T follicular helper cell (primary cell): ENCODE measurements around the gene ZDHHC7.
"Not testable (repeated sequence)": the region's sequence is repeated elsewhere in the genome, so short reads cannot be mapped to it uniquely, and the experiment has no call there.

Experiments used
- DNase-seq: peaks from one replicate; pipeline ENCODE4 v3.0.0-alpha.2; 2020; ENCODE audit warnings: low read depth

ZDHHC7 gene

DNA sequence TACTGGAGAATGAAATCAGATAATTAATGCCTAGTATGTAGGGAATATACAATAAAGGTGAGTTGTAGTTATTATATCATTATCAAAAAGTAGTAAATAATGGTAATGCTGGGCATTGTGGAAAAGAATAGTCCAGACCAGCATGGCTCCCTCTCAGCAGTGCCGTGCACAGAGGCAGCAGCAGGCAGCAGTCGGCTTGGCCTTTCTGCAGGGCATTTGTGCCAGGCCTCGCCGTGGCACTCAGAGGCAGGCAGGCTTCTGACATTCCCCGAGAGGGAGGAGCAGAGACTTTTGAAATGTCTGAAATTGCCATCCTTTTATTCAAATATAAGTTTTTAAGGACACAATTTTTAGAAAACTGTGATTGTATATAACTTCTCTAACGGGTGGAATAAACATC, 31.3 kb upstream of the ZDHHC7 start:
- no peak for DNase-seq

DNA sequence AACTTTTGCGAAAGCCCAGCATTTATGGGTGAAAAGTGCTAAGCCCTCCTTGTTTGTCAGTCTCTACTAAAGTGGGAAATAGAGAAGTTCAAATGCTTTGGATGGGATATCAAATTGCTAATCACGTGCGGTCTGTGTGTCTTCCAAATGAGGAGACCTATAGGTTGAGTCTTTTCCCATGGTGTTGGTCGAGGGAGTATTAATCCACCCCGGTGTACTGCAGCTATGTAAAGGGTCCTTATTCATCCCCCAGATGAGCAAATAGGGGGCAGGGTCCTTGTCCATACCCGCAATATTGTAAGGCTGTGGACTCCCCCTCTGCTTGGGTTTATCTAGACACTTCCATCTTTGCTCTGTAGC, 30.8 kb upstream of the ZDHHC7 start:
- no peak for DNase-seq

DNA sequence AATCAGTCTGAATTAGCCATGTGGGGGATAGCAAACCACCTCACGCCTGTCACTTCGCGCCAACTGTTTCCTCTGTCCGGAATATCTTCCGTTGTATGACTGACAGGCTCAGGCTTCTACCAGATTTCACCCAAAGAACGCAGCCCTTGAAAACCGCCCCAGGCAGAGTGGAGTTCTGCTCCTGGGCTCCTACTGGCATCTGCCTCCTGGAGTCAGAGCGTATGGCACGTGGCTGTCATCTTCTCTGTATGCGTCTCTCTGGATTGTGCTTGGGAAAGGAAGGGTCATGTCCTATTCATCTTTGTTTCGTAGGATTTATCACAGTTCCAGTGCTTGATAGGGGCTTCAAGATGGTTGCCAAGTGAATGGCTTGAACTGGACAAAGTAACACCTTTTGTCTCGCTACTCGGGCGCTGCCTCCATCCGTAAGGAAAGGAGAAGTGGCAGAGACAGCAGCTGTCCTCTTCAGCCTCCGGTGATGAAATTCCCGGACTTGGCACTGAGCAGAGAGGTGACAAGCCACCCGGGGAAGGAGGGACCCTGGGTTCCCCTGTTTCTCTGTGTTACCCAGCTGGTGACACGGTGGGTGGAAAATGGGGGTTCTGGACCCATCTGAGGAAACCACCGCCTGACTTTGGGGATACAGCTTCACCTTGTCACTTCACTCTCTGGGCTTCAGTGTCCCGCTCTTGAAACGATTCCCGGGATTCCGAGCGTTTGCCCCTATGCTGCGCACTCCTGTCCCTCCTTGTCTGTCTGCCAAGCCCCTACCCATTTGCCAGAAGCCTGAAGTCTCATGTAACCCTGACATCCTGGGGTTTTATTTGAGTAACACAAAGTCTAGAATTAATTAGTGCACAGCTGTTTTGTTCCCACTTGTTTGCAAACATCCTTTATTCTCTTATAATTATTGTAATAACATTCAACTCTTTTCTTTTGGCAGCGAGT, 30.2 kb upstream of the ZDHHC7 start:
- no peak for DNase-seq

DNA sequence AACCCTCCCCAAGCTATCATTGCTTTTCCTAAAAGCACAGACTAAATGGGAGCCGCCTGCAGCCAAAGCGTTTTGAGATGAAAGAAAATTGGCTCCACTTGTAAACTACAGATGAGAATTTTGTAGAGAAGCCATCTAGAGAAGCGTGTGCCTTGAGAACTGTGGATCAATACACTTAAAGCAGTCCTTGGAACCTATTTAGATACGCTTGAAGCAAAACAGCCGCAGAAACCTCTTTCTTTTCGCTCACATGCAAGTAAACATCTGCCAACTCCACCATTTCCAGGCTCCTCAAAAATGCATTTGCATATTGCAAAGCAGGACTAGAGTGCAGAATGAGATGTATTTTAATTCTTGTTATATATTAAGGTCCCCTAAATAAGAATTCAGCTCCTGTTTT, 29.4 kb upstream of the ZDHHC7 start:
- no peak for DNase-seq

DNA sequence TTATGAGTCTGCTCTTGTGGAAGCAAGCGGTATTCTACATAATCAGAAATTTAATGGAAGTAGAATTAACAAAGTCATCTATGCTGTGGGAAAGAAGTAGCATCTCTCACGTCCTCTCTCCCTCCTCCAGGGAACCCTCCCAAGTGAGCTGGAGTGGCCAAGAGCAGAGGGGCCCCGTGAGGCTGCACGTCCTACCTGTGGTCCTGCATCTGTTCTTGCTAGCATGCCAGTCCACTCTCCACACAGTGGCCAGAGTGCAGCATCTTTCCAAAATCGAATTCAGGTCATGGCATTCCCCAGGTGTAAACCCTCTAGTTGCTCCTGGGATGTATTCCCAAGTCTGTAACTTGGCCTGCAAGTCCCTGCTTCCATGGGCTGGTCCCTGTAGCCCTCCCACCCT, 26.4 kb upstream of the ZDHHC7 start:
- no peak for DNase-seq

DNA sequence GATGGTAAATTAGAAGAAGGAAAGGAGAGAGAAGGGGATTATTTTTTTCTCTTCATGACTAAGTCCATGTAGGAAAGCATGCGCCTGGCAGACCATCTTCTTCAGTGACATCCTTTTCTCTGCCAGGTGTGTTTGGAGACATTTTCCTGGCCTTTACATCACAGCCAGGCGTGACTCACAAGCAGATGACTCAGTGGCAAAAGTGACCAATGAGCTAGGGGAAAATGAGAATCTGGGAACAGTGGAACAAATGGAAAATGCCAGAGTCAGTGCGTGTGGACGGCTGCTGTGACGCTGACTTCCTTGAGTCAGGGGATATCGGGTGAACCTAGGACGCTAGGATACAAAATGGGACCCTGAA, 25.7 kb upstream of the ZDHHC7 start:
- no peak for DNase-seq

DNA sequence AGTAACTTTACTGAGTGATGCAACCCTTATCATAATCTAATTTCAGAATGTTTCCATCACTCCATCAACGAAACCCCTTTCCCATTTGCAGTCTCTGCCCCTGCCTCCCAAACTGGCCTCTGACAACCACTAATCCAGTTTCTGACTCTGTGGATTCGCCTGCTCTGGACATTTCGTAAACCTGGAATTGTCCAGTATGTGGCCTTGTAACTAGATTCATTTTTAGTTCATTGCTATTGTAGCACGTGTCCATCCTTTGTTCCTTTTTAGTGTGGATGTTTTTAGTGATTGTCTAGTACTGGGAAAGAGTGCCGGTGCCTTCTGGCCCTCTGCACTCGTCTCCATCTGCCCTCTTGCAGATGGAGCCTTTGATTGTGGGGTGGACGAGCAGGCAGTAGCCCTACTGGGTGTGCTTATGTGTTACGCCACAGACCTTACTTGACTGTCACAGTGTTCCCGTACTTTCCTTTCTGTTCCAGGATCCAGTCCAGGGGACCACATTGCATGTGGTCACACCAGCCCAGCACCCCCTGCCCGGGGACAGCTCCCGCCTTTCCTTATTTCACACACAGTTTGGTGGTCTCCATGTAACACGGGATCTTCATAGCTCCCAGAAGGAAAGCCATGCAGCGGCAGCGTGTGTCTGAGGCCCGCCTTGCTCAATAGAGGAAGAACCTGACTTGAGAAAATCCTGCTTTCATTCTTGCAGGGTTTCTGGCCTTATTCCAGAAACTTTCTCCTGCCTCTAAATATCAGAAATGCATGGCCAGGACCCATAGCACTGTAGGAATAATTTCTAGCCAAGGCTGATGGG, 25.1 kb upstream of the ZDHHC7 start:
- no peak for DNase-seq

DNA sequence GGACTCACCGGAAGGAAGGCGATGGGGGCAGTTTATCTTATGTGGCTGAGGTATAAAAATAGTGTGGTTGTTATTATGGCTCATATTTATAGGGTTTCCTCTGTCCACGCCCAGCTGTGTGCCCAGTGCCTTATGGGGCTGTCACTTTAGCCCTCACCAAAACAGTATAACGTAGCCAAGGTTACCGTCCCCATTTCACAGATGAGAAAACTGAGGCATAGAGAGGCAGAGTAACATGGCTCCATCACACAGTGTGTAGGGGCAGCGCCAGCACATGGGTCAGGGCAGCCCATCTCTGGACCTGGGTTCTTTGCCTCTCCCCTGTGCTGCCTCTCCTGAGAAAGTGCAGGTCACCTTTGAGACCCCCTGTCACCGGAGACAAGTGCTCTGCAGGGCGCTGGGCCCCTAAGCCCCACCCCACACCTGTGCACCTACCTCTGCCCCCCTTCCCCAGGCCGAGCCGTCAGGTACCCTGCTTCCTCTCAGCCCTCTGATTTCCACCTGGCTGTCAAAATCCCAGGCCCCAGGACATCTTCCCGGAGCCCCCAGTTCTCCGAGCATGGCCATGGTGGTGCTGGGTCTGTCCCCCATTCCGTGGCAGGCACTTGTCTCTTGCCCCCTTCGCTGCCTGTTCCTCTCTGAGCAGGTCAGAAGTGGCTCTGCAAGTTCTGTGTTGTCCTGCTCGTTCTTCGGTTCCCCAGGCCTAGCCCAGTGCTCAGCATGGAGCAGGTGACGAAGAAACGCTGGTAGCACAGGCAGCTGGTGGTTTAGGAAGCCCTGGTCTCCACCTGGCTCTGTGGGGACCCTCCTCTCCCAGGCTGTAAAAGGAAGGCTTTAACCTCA, 23.5 kb upstream of the ZDHHC7 start:
- DNase-seq = no peak

DNA sequence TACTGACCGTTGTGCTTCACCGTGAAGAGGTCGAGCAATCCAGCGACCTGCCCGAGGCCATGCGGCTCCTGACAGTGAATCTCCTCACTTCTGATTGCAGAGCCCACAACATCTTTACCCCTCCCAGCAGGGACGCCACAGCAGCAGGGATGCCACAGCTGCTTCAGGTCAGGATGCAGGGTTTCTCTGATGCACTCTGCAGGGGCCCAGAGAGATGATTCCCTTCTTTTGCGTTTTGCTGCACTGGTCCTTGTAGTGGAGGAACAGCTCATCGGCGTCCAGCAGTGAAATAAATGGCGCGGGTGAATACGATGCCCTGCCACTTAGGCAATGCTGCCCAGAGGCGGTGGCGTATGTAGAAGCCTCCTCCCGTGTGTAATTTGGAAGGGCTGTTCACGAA, 21.8 kb upstream of the ZDHHC7 start:
- DNase-seq = no peak

DNA sequence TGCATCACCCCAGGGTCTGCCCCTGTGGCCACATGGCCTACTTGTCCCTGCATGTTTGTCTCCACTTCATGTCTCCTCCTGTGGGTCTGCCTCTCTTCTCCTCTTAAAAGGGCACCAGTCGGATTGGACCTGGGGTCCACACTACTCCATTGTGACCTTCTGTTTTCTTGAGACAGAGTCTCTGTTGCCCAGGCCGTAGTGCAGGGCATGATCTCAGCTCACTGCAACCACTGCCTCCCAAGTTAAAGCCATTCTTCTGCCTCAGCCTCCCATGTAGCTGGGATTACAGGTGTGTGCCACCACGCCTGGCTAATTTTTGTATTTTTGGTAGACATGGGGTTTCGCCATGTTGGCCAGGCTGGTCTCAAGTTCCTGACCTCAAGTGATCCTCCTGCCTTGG, 20.9 kb upstream of the ZDHHC7 start:
- not testable (repeated sequence) for DNase-seq

DNA sequence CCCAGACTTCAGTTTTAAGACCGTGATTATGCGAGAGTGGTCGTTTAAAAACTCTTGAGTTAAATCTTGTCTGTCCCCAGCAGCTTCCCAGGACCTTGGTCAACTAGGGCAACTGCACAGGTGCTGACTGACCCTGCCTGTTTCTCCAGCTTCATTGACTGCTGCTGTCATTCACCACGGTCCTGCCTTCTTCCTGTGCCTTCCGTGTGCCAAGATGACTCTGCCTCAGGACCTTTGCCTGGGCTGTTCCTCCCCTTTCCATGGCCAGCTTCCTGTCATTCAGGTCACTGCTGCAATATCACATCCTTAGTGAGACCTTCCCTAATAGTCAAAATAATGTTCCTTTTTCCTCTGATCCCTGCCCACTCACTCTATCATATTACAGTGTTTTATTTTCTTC, 20.1 kb upstream of the ZDHHC7 start:
- no peak for DNase-seq

DNA sequence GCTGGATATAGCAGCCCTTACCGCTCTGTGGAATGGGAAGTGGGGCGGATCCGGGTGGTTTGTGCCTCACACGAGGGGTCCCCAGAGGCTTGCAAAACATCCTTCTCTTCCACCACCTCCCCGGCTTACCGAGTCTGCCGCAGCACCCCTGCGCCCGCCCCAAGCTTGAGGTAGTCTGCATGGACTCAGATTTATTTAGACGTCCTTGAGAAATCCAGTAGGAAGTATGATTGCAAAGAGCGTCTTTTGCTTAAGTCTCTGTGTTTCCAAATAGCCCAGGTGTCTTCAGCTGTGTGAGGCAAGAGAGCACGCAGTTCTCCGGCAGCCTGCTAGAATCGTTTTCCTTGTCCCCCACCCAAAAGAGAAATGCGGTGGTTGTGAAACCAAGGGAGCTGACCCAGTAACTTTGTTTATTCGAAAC, 18.7 kb upstream of the ZDHHC7 start:
- no peak for DNase-seq

DNA sequence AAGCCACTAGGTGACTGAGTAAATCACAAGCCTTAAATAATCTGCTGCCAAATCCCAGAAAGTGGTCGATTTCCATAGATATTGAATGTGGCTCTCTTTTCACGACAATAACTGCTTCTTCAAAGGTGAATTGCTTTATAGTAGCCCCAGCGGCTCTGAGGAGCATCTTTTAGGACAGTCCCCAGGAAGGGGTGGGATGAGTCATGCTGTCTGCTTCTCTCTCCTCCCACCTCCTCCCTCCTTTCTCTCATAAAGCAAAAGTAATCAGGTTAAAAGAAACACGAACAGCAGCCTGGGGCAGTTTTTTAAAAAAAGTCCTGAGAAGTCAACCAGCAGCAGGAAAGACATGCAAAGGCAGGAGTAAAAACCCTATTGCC, 18.1 kb upstream of the ZDHHC7 start:
- DNase-seq = peak; percentile 48

DNA sequence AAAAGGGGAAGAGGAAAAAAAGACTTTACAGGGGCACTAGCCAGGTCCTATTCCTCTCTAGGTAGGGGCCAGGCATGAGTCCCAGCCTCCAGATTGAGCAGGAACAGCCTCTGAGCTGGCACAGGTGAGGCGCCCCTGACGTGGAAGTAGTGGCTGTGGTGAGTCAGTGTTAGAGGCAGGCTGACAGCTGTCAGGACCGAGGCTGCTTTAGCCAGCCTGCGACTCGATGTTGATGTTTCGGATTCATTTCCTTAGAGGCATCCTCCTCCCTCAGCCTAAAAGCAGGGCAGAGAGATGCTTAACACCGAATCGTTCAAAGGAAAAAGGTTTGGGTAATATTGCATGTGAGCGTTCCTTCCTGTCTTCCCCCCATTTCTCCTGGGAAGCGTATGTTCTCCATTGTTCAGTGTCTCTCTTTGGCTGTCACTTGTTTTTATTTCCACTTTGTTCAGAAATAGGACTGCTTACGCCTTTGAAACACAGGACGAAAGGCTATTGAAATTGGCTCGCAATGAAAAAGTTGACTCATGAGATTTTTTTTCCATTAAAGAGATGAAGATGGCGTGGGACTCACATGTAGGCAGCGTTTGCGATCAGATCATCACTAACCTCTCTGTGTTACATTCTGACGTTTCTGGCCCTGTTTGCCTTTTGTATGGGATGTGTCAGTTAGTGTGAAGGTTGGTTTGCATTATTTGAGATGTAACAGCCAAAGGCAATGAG, 17.5 kb upstream of the ZDHHC7 start:
- peak; percentile 74 for DNase-seq

DNA sequence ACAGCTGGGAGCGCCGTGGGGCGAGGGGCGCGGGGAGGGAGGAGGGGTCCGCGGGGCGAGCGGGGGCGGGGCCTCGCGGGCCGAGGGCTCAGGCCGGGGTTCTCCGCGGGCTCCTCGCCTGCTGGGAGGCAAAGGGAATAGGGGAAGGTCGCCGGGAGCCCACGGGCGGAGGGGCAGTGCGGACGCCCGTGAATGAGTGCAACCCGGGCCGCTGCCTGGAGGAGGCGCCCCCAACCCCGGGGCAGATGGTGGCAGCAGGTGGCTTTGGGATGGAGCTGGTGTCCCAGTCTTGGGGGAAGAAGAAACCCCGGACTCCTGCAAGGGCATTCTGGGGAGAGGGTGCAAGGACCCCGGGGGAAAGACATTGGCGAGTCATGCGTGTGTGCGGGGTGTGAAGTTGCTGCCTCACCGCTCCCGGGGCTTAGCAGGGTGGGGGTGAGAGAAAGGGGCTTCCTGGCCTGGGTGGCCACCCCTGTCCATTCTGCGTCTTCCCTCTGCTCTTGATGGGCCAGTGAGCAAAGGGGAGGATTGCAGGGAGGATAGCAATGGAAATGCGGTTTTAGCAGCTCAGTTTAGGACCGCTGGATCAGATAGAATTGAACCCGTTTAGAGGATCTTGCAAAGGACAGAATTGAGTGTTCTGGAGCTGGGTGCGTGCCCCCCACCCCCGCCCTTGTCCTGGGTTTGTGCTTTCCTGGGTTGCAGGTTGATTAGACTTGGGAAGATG, 16.8 kb upstream of the ZDHHC7 start:
- DNase-seq = peak; percentile 16

DNA sequence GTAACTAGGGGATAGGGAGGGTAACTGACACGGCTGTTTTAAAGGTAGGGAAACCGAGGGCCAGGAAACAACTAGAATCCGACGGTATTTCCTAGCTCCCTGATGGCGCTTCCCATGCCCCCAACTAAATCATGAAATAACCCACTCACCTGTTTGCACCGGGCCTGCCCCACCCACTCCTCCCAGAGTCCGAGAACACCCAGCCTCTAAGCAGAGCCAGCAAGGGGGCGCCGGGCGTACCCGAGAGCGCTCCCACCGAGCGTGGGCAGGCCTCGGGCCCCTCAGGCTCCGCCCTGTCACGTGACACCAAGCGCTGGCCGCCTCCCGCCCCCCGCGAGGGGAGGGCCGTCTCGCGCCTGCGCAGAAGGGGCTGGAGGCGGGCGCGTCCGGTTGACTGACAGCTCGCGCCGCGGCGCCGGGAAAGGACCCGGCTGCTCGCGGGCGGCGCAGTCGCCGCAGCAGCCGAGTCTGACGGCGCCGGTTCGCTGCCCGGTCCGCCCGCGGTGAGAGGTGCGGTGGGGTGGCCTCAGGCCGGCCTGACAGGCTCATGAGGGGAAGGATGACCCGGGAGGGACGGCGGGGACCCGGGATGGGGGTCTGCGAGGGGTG, 16.1 kb upstream of the ZDHHC7 start, which contains the start of gene KIAA0513:
KIAA0513 (plus strand) TSS at position 447 of the 609 bp plus-strand sequence. CDS start 39,277 bp downstream, outside the sequence.
- DNase-seq = peak; percentile 96

DNA sequence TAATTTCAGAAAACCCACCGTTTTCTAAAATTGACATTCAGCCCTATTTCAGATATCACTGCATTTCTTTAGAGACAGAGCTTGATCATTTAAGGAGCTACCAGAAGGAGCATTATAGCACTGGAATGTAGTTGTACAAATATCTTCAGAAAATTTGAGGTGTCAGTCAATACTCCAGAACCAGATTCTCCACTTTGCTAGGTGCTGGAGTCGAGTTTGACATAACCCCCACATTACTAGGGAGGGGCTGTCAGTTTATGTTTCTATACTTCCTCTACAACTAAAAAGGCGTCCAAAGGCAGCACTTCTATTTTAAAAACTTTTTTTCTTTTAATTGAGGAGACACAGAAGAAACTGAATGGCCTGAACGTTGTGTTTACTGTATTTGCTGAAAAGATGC, 15.4 kb upstream of the ZDHHC7 start:
- DNase-seq = no peak

DNA sequence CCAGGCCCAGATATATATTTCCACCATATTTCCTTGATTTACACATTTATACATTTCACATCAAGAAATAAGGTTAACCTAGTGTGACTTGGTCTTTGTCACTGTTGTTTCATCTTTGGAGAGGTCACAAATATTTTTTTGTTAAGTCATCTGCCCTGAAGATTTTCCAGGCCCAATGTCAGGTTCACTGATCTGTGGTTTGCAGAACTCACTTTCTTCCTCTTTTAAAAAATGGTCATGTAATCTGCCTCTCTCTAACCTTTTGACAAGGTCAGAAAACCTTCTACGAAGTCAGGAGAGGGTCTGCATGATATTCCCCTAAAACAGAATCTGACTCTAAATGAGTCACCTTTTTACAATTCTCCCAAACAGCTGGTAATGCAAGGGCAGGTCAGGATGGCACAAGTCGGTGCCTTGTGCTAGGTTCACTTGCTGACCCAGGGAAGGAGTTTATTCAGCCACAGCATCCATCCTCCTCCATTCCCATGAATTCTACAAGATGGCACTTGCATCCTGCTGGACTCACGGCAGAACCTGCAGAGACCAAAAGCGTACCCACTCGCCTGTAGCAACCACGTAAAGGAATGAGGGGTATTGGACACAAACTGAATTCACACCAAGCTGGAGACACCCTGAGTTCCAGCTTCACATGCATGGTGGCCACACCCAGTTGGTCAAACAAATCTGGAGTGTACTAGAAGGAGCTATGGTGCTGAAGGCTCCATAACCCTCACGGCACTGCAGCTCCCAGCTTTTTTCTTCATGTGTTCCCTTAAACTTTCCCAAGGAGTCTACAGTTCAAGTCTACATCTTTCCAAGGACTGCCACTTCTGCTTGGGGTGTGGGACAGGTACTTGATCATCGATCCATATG, 14.7 kb upstream of the ZDHHC7 start:
- DNase-seq = no peak

DNA sequence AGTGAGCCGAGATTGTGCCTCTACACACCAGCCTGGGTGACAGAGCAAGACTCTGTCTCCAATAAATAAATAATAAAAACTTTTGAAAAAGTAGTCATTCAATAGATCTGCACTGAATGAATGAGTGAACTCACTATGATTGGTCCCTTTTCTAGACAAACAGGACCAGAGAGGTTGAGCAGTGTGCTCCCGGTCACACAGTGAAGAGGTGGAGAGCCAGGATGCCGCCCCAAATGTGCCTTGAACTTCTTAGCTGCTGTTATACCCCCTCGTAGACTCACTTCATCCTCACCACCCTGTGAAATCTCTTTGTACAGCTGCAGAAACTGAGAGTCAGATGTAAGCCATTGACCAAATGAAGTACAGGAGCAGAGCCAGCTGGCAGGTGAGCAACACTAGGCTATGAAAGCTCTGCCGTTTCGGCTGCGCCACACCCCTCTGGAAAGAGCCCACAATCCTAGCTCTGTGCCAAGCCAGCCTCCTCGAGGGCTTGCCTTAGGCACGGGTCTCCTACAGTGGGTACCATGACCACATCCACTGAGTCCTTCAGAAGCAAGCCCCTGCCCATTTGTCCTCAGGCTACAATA, 8.4 kb upstream of the ZDHHC7 start:
- no peak for DNase-seq
